Endothelial cell of hepatic sinusoid (primary cell): ENCODE data around the gene IRX1.

Experiments used
- in situ Hi-C: cut with HindIII; loops from 2 replicates; pipeline ENCODE4 v1.10.0; 2017; ENCODE audit warnings: low sequenced_read_pairs

Gene IRX1

GRCh38 chr5:3600106-3601060 is 4.8 kb downstream of the IRX1 start:
- in situ Hi-C loops = no loop called here

GRCh38 chr5:3601061-3601710 is 5.6 kb downstream of the IRX1 start:
- in situ Hi-C loops = no loop called here

- in situ Hi-C loops = no loop called here
These were observed 6.5 kb downstream of the IRX1 start for GRCh38 chr5:3601911-3602782.

GRCh38 chr5:3602785-3603502 is 7.3 kb downstream of the IRX1 start:
- in situ Hi-C loops = no loop called here

- in situ Hi-C loops = no loop called here
These were observed 8.9 kb downstream of the IRX1 start for GRCh38 chr5:3604501-3604900.

GRCh38 chr5:3605298-3606010 is 9.8 kb downstream of the IRX1 start:
- in situ Hi-C loops = no loop called here

- in situ Hi-C loops = no loop called here
These were observed 10.6 kb downstream of the IRX1 start for GRCh38 chr5:3606121-3606831.

- in situ Hi-C loops = no loop called here
These were observed 12.0 kb downstream of the IRX1 start for GRCh38 chr5:3607541-3608181.

GRCh38 chr5:3609120-3609681 is 13.6 kb downstream of the IRX1 start:
- in situ Hi-C loops = no loop called here

- in situ Hi-C loops = no loop called here
These were observed 17.0 kb downstream of the IRX1 start for GRCh38 chr5:3612591-3613042.

- in situ Hi-C loops = no loop called here
These were observed 18.1 kb downstream of the IRX1 start for GRCh38 chr5:3613726-3614125.

GRCh38 chr5:3615217-3615616 is 19.6 kb downstream of the IRX1 start:
- in situ Hi-C loops = no loop called here

GRCh38 chr5:3615829-3616228 is 20.2 kb downstream of the IRX1 start:
- in situ Hi-C loops = no loop called here

- in situ Hi-C loops = no loop called here
These were observed 23.9 kb downstream of the IRX1 start for GRCh38 chr5:3619579-3619978.

- in situ Hi-C loops = no loop called here
These were observed 27.3 kb downstream of the IRX1 start for GRCh38 chr5:3622961-3623360.

- in situ Hi-C loops = no loop called here
These were observed 30.0 kb downstream of the IRX1 start for GRCh38 chr5:3625626-3626025.

- in situ Hi-C loops = no loop called here
These were observed 38.4 kb downstream of the IRX1 start for GRCh38 chr5:3634061-3634460.

- in situ Hi-C loops = no loop called here
These were observed 43.5 kb downstream of the IRX1 start for GRCh38 chr5:3639175-3639574.
